Heart right ventricle (tissue), 16 donors: ENCODE measurements around the gene C11orf68. TPM values are rescaled to one million over a fixed set of nuclear protein-coding genes. Genes with fewer than 3 reads are reported as not detected.

ENCODE experiments used
- ATAC-seq, 8 donors: fragments of 200-7000 bp; cut with Tn5 transposase; one replicate each; pipeline ENCODE4 v1.9.1; 2020; ENCODE audit warnings: mild to moderate bottlenecking in 8 of 8, moderate library complexity in 8 of 8, moderate number of reproducible peaks in 1 of 8
- DNase-seq, 2 donors: peaks; one replicate each; pipeline ENCODE4 v3.0.0-alpha.2; 2020
- H3K27ac ChIP-seq, 10 donors: fragments of 200-600 bp; sonication (generic) in 2 of 10; one replicate each; pipeline versions ENCODE4 v1.5.0 to v1.8.0; 2020 to 2022; ENCODE audit warnings: mild to moderate bottlenecking in 3 of 10
- H3K27me3 ChIP-seq, 7 donors: fragments of 200-600 bp; one replicate each; pipeline ENCODE4 v1.8.0; 2021 to 2022; ENCODE audit warnings: mild to moderate bottlenecking in 2 of 7
- H3K36me3 ChIP-seq, 9 donors: fragments of 200-600 bp; sonication (generic) in 1 of 9; one replicate each; pipeline versions ENCODE4 v1.5.0 to v1.8.0; 2020 to 2022; ENCODE audit warnings: mild to moderate bottlenecking in 2 of 9
- H3K4me1 ChIP-seq, 9 donors: fragments of 200-600 bp; sonication (generic) in 1 of 9; one replicate each; pipeline versions ENCODE4 v1.5.0 to v1.8.0; 2020 to 2022; ENCODE audit warnings: mild to moderate bottlenecking in 4 of 9
- H3K4me3 ChIP-seq, 10 donors: fragments of 200-600 bp; sonication (generic) in 2 of 10; one replicate each; pipeline versions ENCODE4 v1.5.0 to v1.8.0; 2020 to 2022; ENCODE audit warnings: mild to moderate bottlenecking in 7 of 10, moderate library complexity in 2 of 10
- H3K9me3 ChIP-seq, 11 donors: fragments of 200-600 bp in 10 of 11; sonication (generic) in 2 of 11; one replicate each; pipeline versions ENCODE4 v1.5.0 to v1.8.0; 2013 to 2022; ENCODE audit warnings: mild to moderate bottlenecking in 2 of 11, control low read depth in 1 of 11, moderate library complexity in 1 of 11
- CTCF ChIP-seq, 9 donors: fragments of 200-600 bp; sonication (generic) in 2 of 9; IDR thresholded peaks; one replicate each; pipeline versions ENCODE4 v1.5.0 to v1.8.0; 2021 to 2022; ENCODE audit warnings: antibody characterized with exemption in 9 of 9, mild to moderate bottlenecking in 5 of 9, moderate library complexity in 1 of 9
- whole genome bisulfite sequencing, 2 donors: extraction: QIAGEN DNeasy Blood & Tissue Kit; methylation state at CpG; one replicate each; pipeline ENCODE4 v1.1.7; 2013; ENCODE audit warnings: inconsistent platforms in 1 of 2; 5-methylcytosine and 5-hydroxymethylcytosine counted together
- intact Hi-C, 10 donors: fragments of 100-400 bp; cut with DNase I; formaldehyde crosslinking; loops; one replicate each; pipeline versions ENCODE4 v1.11.1 to v1.14.2; 2022
- polyA plus RNA-seq, 2 donors: library from polyadenylated mRNA; stranded (reverse); fragments of 200-250 nt; gene quantifications; one replicate each; pipeline ENCODE4 v1.2.3, GENCODE V29; 2013
- total RNA-seq, 10 donors: library from RNA; stranded (reverse); fragmentation: NEBNext Ultra II Directional in 3 of 10; extraction: Animal tissue kit (Norgen Biotek cat#: 25700) in 3 of 10; gene quantifications; one replicate each; pipeline versions ENCODE4 v1.2.1 to v1.2.4, GENCODE V29; 2021 to 2023
- donor health status: Arrhythmogenic right ventricular cardiomyopathy.
- donor health status: ischemic (EF 13 %, LVEDD 7.1; RV severe dilation, severe dysfunction).
- donor health status: healthy with polysubstance abuse.
- donor health status: DM: no; HTN: yes; CAD: no.
- donor health status: DM: no; HTN: no; CAD: no.
- donor health status: ischemic (EF 25% LVEDD 6.9; RV normal size, moderate dysfunction).
- donor health status: ischemic (EF 25% LVEDD 5.7; RV mildly dilated, moderate dysfunction).
- donor health status: healthy.
- donor health status: DM: yes; HTN: yes; CAD: no.
- donor health status: Ischemic cardiomyopathy.
- donor health status: ischemic (EF 35%, LVEDD 5.7; RV mildly dilated, moderate dysfunction).
- donor health status: nonischemic (EF 11% LVEDD 7.7; RV severe dilation, severe dysfunction).
- donor health status: DM: yes; HTN: yes; CAD: no.
- donor health status: PGD.
- donor health status: ischemic (EF 29% LVEDD 5.4; RV normal size, mild dysfunction).
- donor health status: nonischemic (EF 23%, LVEDD 6.1; RV moderate dilation, normal function).

The C11orf68 gene
- total and polyA plus RNA-seq, 12 donors, result 35.7 to 49.2 (median 40.9) TPM

GRCh38 chr11:65944191-65944590 is 25.3 kb upstream of the C11orf68 start:
- no peaks in the 10 kb centered on the region for H3K9me3 ChIP-seq
- no peak overlapping the region for H3K27ac ChIP-seq
- DNase-seq (no peak), ATAC-seq (no peak)
- WGBS, 2 donors, result 89 to 91% methylated on average over 8 of the region's 8 CpGs
- TF ChIP-seq CTCF (IDR thresholded peaks at IDR 0.05), result no peak
- H3K27me3 ChIP-seq, result peaks cover 0 to 23% (median 6%) of the 10 kb centered on the region in 7 donors
- intact Hi-C loops, result no loop called here
- peaks cover 0 to 15% (median 0%) of the 10 kb centered on the region in 9 donors for H3K4me1 ChIP-seq
- H3K36me3 ChIP-seq, result no peaks in the 10 kb centered on the region
- H3K4me3 ChIP-seq, result no peak overlapping the region

- Histone ChIP-seq H3K27ac (peak overlapping the region in 1 of 10 donors; percentile 82), H3K36me3 (no peaks in the 10 kb centered on the region), H3K9me3 (no peaks in the 10 kb centered on the region), H3K4me1 (peaks cover 0 to 15% (median 0%) of the 10 kb centered on the region in 9 donors), H3K27me3 (peaks cover 0 to 19% (median 6%) of the 10 kb centered on the region in 7 donors), H3K4me3 (no peak overlapping the region)
- 82 to 88% methylated on average over 7 of the region's 7 CpGs for WGBS, 2 donors
- ATAC-seq, result no peak
- no peak for TF ChIP-seq CTCF (IDR thresholded peaks at IDR 0.05)
- DNase-seq, result no peak
- intact Hi-C loops, result no loop called here
Observed at GRCh38 chr11:65942531-65942930, 23.7 kb upstream of the C11orf68 start.

GRCh38 chr11:65941720-65942310 is 23.0 kb upstream of the C11orf68 start:
- Histone ChIP-seq H3K36me3 (no peaks in the 10 kb centered on the region), H3K4me3 (no peak overlapping the region), H3K9me3 (no peaks in the 10 kb centered on the region), H3K27me3 (peaks cover 0 to 18% (median 6%) of the 10 kb centered on the region in 7 donors), H3K4me1 (peaks cover 0 to 15% (median 0%) of the 10 kb centered on the region in 9 donors), H3K27ac (peak overlapping the region in 1 of 10 donors; percentile 82)
- intact Hi-C loops, result no loop called here
- WGBS, 2 donors, result 69 to 73% methylated on average over 9 of the region's 9 CpGs
- TF ChIP-seq CTCF (IDR thresholded peaks at IDR 0.05), result no peak
- DNase-seq (no peak), ATAC-seq (no peak)

- no peak for DNase-seq
- WGBS, 2 donors, result 50 to 64% methylated on average over 4 of the region's 4 CpGs
- H3K9me3 ChIP-seq, result no peaks in the 10 kb centered on the region
- H3K27ac ChIP-seq, result no peak overlapping the region
- no peak overlapping the region for H3K4me3 ChIP-seq
- TF ChIP-seq CTCF (IDR thresholded peaks at IDR 0.05), result no peak
- H3K36me3 ChIP-seq, result no peaks in the 10 kb centered on the region
- peaks cover 0 to 26% (median 6%) of the 10 kb centered on the region in 7 donors for H3K27me3 ChIP-seq
- intact Hi-C loops, result no loop called here
- H3K4me1 ChIP-seq, result peaks cover 0 to 15% (median 0%) of the 10 kb centered on the region in 9 donors
- no peak for ATAC-seq
Observed at GRCh38 chr11:65937766-65938165, 18.9 kb upstream of the C11orf68 start.
